Measurements from ENCODE around the gene POLR2C. TPM values are rescaled to one million over a fixed set of nuclear protein-coding genes. Genes with fewer than 3 reads are reported as not detected.

Gene POLR2C
- total and polyA plus RNA-seq, 2 of the 13 experiments (the other 11 are each of a cell fraction or from before 2014, with no cell fraction given) = 104 to 216 TPM

DNA sequence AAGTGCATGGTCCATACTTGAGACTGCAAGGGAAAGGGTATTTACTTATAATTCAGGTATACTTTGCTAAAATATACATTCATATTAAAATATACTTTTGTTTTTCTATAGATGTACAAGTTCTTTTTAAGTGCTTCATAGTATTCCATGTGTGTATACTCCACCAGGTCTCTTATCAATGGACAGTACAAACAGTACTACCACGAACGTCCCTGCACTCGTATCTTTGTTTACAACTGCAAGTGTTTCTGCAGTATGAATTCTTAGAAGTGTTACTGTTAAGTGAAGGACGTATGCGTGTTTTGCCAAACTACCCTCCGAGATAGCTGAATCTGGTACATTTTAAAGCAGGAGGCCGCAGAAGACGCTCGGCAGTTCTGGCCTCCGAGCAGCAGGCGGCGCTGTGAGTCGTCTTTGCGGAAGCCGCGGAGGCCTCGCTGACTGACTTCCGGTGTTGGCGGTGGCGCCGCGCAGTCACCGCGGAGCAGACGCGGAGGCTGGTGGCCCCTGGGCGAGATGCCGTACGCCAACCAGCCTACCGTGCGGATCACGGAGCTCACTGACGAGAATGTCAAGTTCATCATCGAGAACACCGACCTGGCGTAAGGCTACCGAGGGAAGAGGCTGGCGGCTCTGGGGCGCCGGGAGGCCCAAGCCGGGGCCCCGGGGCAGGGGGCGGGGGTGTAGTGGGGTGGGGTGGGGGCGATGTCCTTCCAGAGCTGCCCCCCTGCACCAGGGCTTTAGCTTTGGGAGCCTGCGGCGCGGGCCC lies at the start of gene POLR2C (continued):
- TF ChIP-seq, protein P1, sequence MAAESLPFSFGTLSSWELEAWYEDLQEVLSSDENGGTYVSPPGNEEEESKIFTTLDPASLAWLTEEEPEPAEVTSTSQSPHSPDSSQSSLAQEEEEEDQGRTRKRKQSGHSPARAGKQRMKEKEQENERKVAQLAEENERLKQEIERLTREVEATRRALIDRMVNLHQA (CRISPR knock-in tag; IDR thresholded peaks at IDR 0.05) = no peak
- TF ChIP-seq ZNF790 (CRISPR knock-in tag; IDR thresholded peaks at IDR 0.05; ENCODE audit: borderline replicate concordance) (0 out of 2 replicates have a peak, but pooled peaks have one; percentile 55), MED1 (CRISPR knock-in tag; IDR thresholded peaks at IDR 0.05) (peak; percentile 93), KLF15 (CRISPR knock-in tag; IDR thresholded peaks at IDR 0.05; ENCODE audit: borderline replicate concordance) (no peak; the same call in 1 of the 2 replicates), ZSCAN31 (CRISPR knock-in tag; IDR thresholded peaks at IDR 0.05; ENCODE audit: low read depth) (peak; percentile 89), ZNF350 (CRISPR knock-in tag; IDR thresholded peaks at IDR 0.05; ENCODE audit: borderline replicate concordance, low read depth) (peak; percentile 96), PHF20 (CRISPR knock-in tag; IDR thresholded peaks at IDR 0.05) (peak; percentile 98), SAFB2 (CRISPR knock-in tag; IDR thresholded peaks at IDR 0.05; ENCODE audit: borderline replicate concordance, low read depth) (peak; percentile 95), ZNF549 (CRISPR knock-in tag; IDR thresholded peaks at IDR 0.05) (no peak), ZNF232 (CRISPR knock-in tag; IDR thresholded peaks at IDR 0.05; ENCODE audit: borderline replicate concordance) (peak; percentile 87; the same call in 1 of the 2 replicates), NFE2 (CRISPR knock-in tag; IDR thresholded peaks at IDR 0.05) (no peak), ZNF556 (CRISPR knock-in tag; IDR thresholded peaks at IDR 0.05; ENCODE audit: borderline replicate concordance) (peak; percentile 82; the same call in 1 of the 2 replicates), FIP1L1 (IDR thresholded peaks at IDR 0.05; ENCODE audit: borderline replicate concordance, insufficient read depth, low read depth, low read length) (no peak), ZNF143 (CRISPR knock-in tag; IDR thresholded peaks at IDR 0.05) (peak; percentile 68)
- TF ChIP-seq, protein P2, sequence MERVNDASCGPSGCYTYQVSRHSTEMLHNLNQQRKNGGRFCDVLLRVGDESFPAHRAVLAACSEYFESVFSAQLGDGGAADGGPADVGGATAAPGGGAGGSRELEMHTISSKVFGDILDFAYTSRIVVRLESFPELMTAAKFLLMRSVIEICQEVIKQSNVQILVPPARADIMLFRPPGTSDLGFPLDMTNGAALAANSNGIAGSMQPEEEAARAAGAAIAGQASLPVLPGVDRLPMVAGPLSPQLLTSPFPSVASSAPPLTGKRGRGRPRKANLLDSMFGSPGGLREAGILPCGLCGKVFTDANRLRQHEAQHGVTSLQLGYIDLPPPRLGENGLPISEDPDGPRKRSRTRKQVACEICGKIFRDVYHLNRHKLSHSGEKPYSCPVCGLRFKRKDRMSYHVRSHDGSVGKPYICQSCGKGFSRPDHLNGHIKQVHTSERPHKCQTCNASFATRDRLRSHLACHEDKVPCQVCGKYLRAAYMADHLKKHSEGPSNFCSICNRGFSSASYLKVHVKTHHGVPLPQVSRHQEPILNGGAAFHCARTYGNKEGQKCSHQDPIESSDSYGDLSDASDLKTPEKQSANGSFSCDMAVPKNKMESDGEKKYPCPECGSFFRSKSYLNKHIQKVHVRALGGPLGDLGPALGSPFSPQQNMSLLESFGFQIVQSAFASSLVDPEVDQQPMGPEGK (CRISPR knock-in tag; IDR thresholded peaks at IDR 0.05) = peak; percentile 87
- TF ChIP-seq, protein P3, sequence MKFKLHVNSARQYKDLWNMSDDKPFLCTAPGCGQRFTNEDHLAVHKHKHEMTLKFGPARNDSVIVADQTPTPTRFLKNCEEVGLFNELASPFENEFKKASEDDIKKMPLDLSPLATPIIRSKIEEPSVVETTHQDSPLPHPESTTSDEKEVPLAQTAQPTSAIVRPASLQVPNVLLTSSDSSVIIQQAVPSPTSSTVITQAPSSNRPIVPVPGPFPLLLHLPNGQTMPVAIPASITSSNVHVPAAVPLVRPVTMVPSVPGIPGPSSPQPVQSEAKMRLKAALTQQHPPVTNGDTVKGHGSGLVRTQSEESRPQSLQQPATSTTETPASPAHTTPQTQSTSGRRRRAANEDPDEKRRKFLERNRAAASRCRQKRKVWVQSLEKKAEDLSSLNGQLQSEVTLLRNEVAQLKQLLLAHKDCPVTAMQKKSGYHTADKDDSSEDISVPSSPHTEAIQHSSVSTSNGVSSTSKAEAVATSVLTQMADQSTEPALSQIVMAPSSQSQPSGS (CRISPR knock-in tag; IDR thresholded peaks at IDR 0.05) = peak; percentile 89
- TF ChIP-seq, protein P4, sequence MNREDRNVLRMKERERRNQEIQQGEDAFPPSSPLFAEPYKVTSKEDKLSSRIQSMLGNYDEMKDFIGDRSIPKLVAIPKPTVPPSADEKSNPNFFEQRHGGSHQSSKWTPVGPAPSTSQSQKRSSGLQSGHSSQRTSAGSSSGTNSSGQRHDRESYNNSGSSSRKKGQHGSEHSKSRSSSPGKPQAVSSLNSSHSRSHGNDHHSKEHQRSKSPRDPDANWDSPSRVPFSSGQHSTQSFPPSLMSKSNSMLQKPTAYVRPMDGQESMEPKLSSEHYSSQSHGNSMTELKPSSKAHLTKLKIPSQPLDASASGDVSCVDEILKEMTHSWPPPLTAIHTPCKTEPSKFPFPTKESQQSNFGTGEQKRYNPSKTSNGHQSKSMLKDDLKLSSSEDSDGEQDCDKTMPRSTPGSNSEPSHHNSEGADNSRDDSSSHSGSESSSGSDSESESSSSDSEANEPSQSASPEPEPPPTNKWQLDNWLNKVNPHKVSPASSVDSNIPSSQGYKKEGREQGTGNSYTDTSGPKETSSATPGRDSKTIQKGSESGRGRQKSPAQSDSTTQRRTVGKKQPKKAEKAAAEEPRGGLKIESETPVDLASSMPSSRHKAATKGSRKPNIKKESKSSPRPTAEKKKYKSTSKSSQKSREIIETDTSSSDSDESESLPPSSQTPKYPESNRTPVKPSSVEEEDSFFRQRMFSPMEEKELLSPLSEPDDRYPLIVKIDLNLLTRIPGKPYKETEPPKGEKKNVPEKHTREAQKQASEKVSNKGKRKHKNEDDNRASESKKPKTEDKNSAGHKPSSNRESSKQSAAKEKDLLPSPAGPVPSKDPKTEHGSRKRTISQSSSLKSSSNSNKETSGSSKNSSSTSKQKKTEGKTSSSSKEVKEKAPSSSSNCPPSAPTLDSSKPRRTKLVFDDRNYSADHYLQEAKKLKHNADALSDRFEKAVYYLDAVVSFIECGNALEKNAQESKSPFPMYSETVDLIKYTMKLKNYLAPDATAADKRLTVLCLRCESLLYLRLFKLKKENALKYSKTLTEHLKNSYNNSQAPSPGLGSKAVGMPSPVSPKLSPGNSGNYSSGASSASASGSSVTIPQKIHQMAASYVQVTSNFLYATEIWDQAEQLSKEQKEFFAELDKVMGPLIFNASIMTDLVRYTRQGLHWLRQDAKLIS (CRISPR knock-in tag; IDR thresholded peaks at IDR 0.05) = peak; percentile 58; the same call in 1 of the 2 replicates
- TF ChIP-seq, protein P5, sequence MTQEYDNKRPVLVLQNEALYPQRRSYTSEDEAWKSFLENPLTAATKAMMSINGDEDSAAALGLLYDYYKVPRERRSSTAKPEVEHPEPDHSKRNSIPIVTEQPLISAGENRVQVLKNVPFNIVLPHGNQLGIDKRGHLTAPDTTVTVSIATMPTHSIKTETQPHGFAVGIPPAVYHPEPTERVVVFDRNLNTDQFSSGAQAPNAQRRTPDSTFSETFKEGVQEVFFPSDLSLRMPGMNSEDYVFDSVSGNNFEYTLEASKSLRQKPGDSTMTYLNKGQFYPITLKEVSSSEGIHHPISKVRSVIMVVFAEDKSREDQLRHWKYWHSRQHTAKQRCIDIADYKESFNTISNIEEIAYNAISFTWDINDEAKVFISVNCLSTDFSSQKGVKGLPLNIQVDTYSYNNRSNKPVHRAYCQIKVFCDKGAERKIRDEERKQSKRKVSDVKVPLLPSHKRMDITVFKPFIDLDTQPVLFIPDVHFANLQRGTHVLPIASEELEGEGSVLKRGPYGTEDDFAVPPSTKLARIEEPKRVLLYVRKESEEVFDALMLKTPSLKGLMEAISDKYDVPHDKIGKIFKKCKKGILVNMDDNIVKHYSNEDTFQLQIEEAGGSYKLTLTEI (CRISPR knock-in tag; conservative IDR thresholded peaks at IDR 0.05) = no peak
